Measurements from ENCODE around the gene ZNF764.

Gene ZNF764

GRCh38 chr16:30565526-30565925, 7.4 kb upstream of the ZNF764 start:
- Histone ChIP-seq H3K4me3 (ENCODE audit: low read depth in 1 of 5, low read length in 5 of 5) (no peak overlapping the region), H3K4me1 (ENCODE audit: control insufficient read depth in 5 of 5, insufficient read depth in 5 of 5, low read length in 5 of 5) (peaks cover 3 to 25% (median 16%) of the 10 kb centered on the region in 5 donors), H3K9me3 (ENCODE audit: control insufficient read depth in 5 of 5, low read length in 5 of 5) (no peaks in the 10 kb centered on the region), H3K27ac (ENCODE audit: low read depth, low read length) (no peak overlapping the region), H3K9ac (ENCODE audit: low read length in 5 of 5) (no peak overlapping the region), H3K36me3 (ENCODE audit: control insufficient read depth in 5 of 5, insufficient read depth in 5 of 5, low read length in 5 of 5) (no peaks in the 10 kb centered on the region), H3K27me3 (ENCODE audit: control insufficient read depth in 5 of 5, insufficient read depth in 4 of 5, low read length in 5 of 5) (no peaks in the 10 kb centered on the region)

- no peaks in the 10 kb centered on the region for H3K36me3 ChIP-seq (ENCODE audit: control insufficient read depth in 5 of 5, insufficient read depth in 5 of 5, low read length in 5 of 5)
- H3K9ac ChIP-seq (ENCODE audit: low read length in 5 of 5), result peak overlapping the region in 1 of 5 donors; percentile 73
- H3K4me3 ChIP-seq (ENCODE audit: low read depth in 1 of 5, low read length in 5 of 5), result peak overlapping the region in 4 of 5 donors; percentile 75 to 80 (median 78)
- peak overlapping the region; percentile 46 for H3K27ac ChIP-seq (ENCODE audit: low read depth, low read length)
- peaks cover 0 to 23% (median 21%) of the 10 kb centered on the region in 5 donors for H3K4me1 ChIP-seq (ENCODE audit: control insufficient read depth in 5 of 5, insufficient read depth in 5 of 5, low read length in 5 of 5)
- H3K9me3 ChIP-seq (ENCODE audit: control insufficient read depth in 5 of 5, low read length in 5 of 5), result no peaks in the 10 kb centered on the region
- no peaks in the 10 kb centered on the region for H3K27me3 ChIP-seq (ENCODE audit: control insufficient read depth in 5 of 5, insufficient read depth in 4 of 5, low read length in 5 of 5)
Measured at GRCh38 chr16:30562021-30562420, 3.8 kb upstream of the ZNF764 start.

- Histone ChIP-seq H3K4me3 (ENCODE audit: low read depth in 1 of 5, low read length in 5 of 5) (peak overlapping the region; percentile 39 to 80 (median 77)), H3K27ac (ENCODE audit: low read depth, low read length) (peak overlapping the region; percentile 46), H3K27me3 (ENCODE audit: control insufficient read depth in 5 of 5, insufficient read depth in 4 of 5, low read length in 5 of 5) (no peaks in the 10 kb centered on the region), H3K9ac (ENCODE audit: low read length in 5 of 5) (peak overlapping the region in 4 of 5 donors; percentile 26 to 87 (median 75)), H3K36me3 (ENCODE audit: control insufficient read depth in 5 of 5, insufficient read depth in 5 of 5, low read length in 5 of 5) (peaks cover 0 to 2% (median 0%) of the 10 kb centered on the region in 5 donors), H3K9me3 (ENCODE audit: control insufficient read depth in 5 of 5, low read length in 5 of 5) (no peaks in the 10 kb centered on the region), H3K4me1 (ENCODE audit: control insufficient read depth in 5 of 5, insufficient read depth in 5 of 5, low read length in 5 of 5) (peaks cover 0 to 29% (median 23%) of the 10 kb centered on the region in 5 donors)
Measured at GRCh38 chr16:30561089-30561816, 3.1 kb upstream of the ZNF764 start.

- Histone ChIP-seq H3K4me1 (ENCODE audit: control insufficient read depth in 5 of 5, insufficient read depth in 5 of 5, low read length in 5 of 5) (peaks cover 0 to 32% (median 23%) of the 10 kb centered on the region in 5 donors), H3K27me3 (ENCODE audit: control insufficient read depth in 5 of 5, insufficient read depth in 4 of 5, low read length in 5 of 5) (no peaks in the 10 kb centered on the region)
Measured at GRCh38 chr16:30559690-30560089, 1.5 kb upstream of the ZNF764 start.

GRCh38 chr16:30558789-30559377, 709 bp upstream of the ZNF764 start:
- Histone ChIP-seq H3K4me1 (ENCODE audit: control insufficient read depth in 5 of 5, insufficient read depth in 5 of 5, low read length in 5 of 5) (peaks cover 0 to 32% (median 23%) of the 10 kb centered on the region in 5 donors), H3K4me3 (ENCODE audit: low read depth in 1 of 5, low read length in 5 of 5) (peak overlapping the region; percentile 56 to 87 (median 62)), H3K9me3 (ENCODE audit: control insufficient read depth in 5 of 5, low read length in 5 of 5) (no peaks in the 10 kb centered on the region), H3K27ac (ENCODE audit: low read depth, low read length) (peak overlapping the region; percentile 89), H3K27me3 (ENCODE audit: control insufficient read depth in 5 of 5, insufficient read depth in 4 of 5, low read length in 5 of 5) (no peaks in the 10 kb centered on the region), H3K36me3 (ENCODE audit: control insufficient read depth in 5 of 5, insufficient read depth in 5 of 5, low read length in 5 of 5) (peaks cover 0 to 25% (median 20%) of the 10 kb centered on the region in 5 donors), H3K9ac (ENCODE audit: low read length in 5 of 5) (no peak overlapping the region)

More at GRCh38 chr16:30559690-30560089, 1.5 kb upstream of the ZNF764 start:
- no peak overlapping the region for H3K9ac ChIP-seq (ENCODE audit: low read length in 5 of 5)
- H3K9me3 ChIP-seq (ENCODE audit: control insufficient read depth in 5 of 5, low read length in 5 of 5), result no peaks in the 10 kb centered on the region
- no peak overlapping the region for H3K4me3 ChIP-seq (ENCODE audit: low read depth in 1 of 5, low read length in 5 of 5)
- no peak overlapping the region for H3K27ac ChIP-seq (ENCODE audit: low read depth, low read length)
- peaks cover 0 to 17% (median 12%) of the 10 kb centered on the region in 5 donors for H3K36me3 ChIP-seq (ENCODE audit: control insufficient read depth in 5 of 5, insufficient read depth in 5 of 5, low read length in 5 of 5)

- H3K27ac ChIP-seq (ENCODE audit: low read depth, low read length), result peak overlapping the region; percentile 89
- H3K4me1 ChIP-seq (ENCODE audit: control insufficient read depth in 5 of 5, insufficient read depth in 5 of 5, low read length in 5 of 5), result peaks cover 0 to 32% (median 23%) of the 10 kb centered on the region in 5 donors
- no peaks in the 10 kb centered on the region for H3K27me3 ChIP-seq (ENCODE audit: control insufficient read depth in 5 of 5, insufficient read depth in 4 of 5, low read length in 5 of 5)
- no peaks in the 10 kb centered on the region for H3K9me3 ChIP-seq (ENCODE audit: control insufficient read depth in 5 of 5, low read length in 5 of 5)
- H3K36me3 ChIP-seq (ENCODE audit: control insufficient read depth in 5 of 5, insufficient read depth in 5 of 5, low read length in 5 of 5), result peaks cover 0 to 36% (median 21%) of the 10 kb centered on the region in 5 donors
- peak overlapping the region; percentile 71 to 88 (median 78) for H3K4me3 ChIP-seq (ENCODE audit: low read depth in 1 of 5, low read length in 5 of 5)
- H3K9ac ChIP-seq (ENCODE audit: low read length in 5 of 5), result peak overlapping the region; percentile 48 to 98 (median 92)
Measured at GRCh38 chr16:30557707-30557956, 542 bp downstream of the ZNF764 start.

GRCh38 chr16:30556125-30556473, 2.1 kb downstream of the ZNF764 start:
- H3K27me3 ChIP-seq (ENCODE audit: control insufficient read depth in 5 of 5, insufficient read depth in 4 of 5, low read length in 5 of 5), result no peaks in the 10 kb centered on the region
- no peak overlapping the region for H3K9ac ChIP-seq (ENCODE audit: low read length in 5 of 5)
- H3K36me3 ChIP-seq (ENCODE audit: control insufficient read depth in 5 of 5, insufficient read depth in 5 of 5, low read length in 5 of 5), result peaks cover 0 to 36% (median 21%) of the 10 kb centered on the region in 5 donors
- no peak overlapping the region for H3K27ac ChIP-seq (ENCODE audit: low read depth, low read length)
- no peak overlapping the region for H3K4me3 ChIP-seq (ENCODE audit: low read depth in 1 of 5, low read length in 5 of 5)
- H3K9me3 ChIP-seq (ENCODE audit: control insufficient read depth in 5 of 5, low read length in 5 of 5), result no peaks in the 10 kb centered on the region
- peaks cover 0 to 24% (median 17%) of the 10 kb centered on the region in 5 donors for H3K4me1 ChIP-seq (ENCODE audit: control insufficient read depth in 5 of 5, insufficient read depth in 5 of 5, low read length in 5 of 5)

- no peak overlapping the region for H3K4me3 ChIP-seq (ENCODE audit: low read depth in 1 of 5, low read length in 5 of 5)
- H3K9ac ChIP-seq (ENCODE audit: low read length in 5 of 5), result no peak overlapping the region
- H3K36me3 ChIP-seq (ENCODE audit: control insufficient read depth in 5 of 5, insufficient read depth in 5 of 5, low read length in 5 of 5), result peaks cover 0 to 36% (median 21%) of the 10 kb centered on the region in 5 donors
- H3K27ac ChIP-seq (ENCODE audit: low read depth, low read length), result no peak overlapping the region
- H3K9me3 ChIP-seq (ENCODE audit: control insufficient read depth in 5 of 5, low read length in 5 of 5), result no peaks in the 10 kb centered on the region
- peaks cover 0 to 21% (median 14%) of the 10 kb centered on the region in 5 donors for H3K4me1 ChIP-seq (ENCODE audit: control insufficient read depth in 5 of 5, insufficient read depth in 5 of 5, low read length in 5 of 5)
- no peaks in the 10 kb centered on the region for H3K27me3 ChIP-seq (ENCODE audit: control insufficient read depth in 5 of 5, insufficient read depth in 4 of 5, low read length in 5 of 5)
Measured at GRCh38 chr16:30555315-30556124, 2.7 kb downstream of the ZNF764 start.

- no peak overlapping the region for H3K4me3 ChIP-seq (ENCODE audit: low read depth in 1 of 5, low read length in 5 of 5)
- peaks cover 0 to 21% (median 14%) of the 10 kb centered on the region in 5 donors for H3K4me1 ChIP-seq (ENCODE audit: control insufficient read depth in 5 of 5, insufficient read depth in 5 of 5, low read length in 5 of 5)
- peaks cover 0 to 36% (median 21%) of the 10 kb centered on the region in 5 donors for H3K36me3 ChIP-seq (ENCODE audit: control insufficient read depth in 5 of 5, insufficient read depth in 5 of 5, low read length in 5 of 5)
- no peaks in the 10 kb centered on the region for H3K9me3 ChIP-seq (ENCODE audit: control insufficient read depth in 5 of 5, low read length in 5 of 5)
- H3K27ac ChIP-seq (ENCODE audit: low read depth, low read length), result no peak overlapping the region
- H3K27me3 ChIP-seq (ENCODE audit: control insufficient read depth in 5 of 5, insufficient read depth in 4 of 5, low read length in 5 of 5), result no peaks in the 10 kb centered on the region
- no peak overlapping the region for H3K9ac ChIP-seq (ENCODE audit: low read length in 5 of 5)
Measured at GRCh38 chr16:30554557-30555314, 3.4 kb downstream of the ZNF764 start.

Data from subcutaneous abdominal adipose tissue (tissue), 5 donors.